Measurements from ENCODE around the gene MYL3.
"Not testable (repeated sequence)": the region's sequence is repeated elsewhere in the genome, so short reads cannot be mapped to it uniquely, and the experiment has no call there.

The MYL3 gene

DNA sequence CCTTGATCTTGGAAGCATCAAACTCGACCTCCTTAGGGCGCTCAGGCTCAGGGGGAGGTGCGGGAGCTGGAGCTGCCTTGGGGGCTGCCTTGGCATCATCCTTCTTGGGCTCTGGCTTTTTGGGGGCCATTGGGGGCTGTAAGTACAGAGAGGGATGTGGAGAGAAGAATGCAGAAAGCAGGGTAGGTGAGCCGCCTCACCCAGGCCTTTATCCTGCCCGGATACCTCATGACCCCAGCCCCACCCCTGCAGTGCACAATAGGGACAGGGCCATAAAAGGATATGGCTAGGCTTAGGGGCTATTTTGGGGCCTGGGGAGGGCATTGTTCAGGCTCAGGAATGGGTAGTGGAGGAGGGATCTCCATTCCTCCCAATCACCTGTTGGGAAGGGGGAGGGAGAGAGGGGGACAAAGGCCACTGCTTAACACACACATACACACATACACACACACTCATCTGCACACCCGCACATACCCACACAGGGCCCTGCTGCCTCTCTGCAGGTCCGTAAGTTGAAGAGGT lies at the start of gene MYL3:
MYL3 (minus strand) TSS at position 184 of the 522 bp plus-strand sequence; CDS start at position 130, 54 bp downstream.
- no peak for DNase-seq (ENCODE audit: low read depth, low spot score)

DNA sequence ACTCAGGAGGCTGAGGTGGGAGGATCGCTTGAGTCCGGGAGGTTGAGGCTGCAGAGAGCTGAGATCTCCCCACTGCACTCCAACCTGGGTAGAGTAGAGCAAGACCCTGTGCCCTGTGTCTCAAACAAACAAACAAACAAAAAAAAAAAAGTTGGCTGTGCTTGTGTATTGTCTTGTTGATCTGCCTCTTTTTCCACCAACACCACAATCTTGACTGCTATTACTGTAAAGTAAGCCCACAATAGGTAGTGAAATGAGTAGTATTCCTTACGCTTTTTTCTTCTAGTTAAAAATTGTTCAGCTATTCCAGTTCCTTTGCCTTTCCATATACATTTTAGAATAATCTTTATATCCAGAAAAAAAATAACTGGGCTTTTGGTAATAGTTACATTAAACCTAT lies 49.7 kb upstream of the MYL3 start:
- DNase-seq (ENCODE audit: low read depth, low spot score), result no peak

DNA sequence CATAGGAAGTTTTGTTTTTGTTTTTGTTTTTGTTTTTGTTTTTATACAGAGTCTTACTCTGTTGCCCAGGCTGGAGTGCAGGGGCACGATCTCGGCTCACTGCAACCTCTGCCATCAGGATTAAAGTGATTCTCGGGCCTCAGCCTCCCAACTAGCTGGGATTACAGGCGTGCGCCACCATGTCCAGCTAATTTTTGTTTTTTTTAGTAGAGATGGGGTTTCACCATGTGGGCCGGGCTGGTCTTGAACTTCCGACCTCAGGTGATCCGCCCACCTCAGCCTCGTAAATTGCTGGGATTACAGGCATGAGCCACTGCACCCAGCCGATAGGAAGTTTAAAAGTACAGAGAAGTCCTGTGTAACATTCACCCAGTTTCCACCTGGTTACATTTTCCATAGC lies 47.7 kb upstream of the MYL3 start:
- not testable (repeated sequence) for DNase-seq (ENCODE audit: low read depth, low spot score)

DNA sequence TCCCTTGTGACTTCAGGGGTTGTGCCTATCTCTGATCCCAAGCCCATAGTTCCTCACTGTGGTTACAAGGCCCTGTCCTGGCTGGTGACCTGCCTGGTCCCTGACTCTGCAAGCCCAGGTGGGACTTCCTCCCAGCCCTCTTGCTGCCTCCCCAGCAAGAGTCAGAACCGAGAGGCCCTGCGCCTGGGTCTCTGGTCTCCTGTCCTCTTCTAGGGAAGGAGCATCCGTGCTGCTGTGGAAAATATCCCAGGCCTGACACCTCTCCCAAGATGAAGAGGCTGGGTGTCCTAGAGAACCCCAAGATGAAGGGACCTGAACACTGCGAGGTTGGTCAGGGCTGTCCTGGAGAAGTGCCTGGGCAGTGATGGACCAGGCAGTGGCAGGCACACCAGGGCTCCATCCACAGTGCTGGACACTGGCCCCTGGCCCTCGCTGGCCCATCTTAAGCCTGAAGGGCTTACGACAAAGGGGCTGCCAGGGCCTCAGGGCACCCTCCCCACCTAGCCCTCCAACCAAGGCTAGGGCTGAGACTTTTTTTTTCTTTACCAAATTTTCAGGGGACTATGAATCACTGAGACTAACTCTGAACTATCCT lies 47.0 kb upstream of the MYL3 start:
- DNase-seq (ENCODE audit: low read depth, low spot score), result no peak

DNA sequence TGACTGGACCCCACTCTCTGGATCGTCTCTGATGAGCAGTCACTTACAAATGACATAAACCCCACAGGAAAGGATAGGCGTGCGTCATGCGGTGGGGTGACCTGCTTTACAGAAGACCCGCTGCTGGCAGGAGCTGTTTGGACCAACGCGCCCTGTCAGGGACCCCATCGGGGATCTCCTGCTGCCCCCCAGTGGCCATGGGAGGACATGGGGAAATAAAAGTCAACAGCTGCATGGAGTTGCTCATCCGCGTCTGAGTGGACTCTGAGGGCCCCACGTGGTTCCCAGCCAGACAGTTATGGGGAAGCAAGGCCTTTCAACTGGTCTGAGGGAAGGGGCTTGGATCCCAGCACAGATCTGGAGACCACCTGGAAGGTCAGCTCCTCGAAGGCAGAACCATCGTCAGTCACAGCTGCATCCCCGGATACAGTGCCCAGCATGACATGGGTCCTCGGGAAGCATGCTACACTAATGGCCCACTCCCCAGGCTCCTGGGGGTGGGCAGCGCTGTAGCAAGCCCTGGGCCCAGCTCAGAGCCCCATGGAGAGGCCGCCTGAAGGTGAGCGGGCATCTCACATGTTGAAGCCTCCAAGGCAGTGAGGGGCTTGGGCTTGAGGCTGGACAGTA lies 46.4 kb upstream of the MYL3 start:
- DNase-seq (ENCODE audit: low read depth, low spot score), result peak; percentile 66

DNA sequence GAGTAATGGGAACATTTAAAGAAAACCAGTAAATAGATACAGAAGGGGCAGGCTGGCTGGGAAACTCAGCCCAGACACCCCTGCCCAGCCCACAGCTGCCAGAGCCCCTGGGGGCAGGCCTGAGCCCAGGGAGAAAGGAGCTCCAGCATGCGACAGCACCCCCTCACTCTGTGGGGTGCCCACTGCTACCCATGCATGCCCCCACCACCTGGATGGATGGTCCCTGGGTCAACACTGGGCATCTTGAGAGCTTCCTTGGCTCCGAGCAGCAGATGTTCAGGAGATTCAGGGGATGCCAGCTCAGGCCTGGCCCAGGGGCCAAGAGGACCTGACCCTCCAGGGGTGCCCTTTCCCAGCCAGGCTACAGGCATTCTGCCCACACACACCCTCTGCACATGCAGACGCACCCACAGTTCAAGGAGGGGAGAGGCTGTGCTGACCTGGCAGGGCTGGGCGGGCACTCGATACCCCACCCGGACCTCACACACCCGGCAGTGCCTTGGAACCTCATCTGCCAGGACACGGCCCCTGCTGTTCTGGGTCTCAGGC lies 45.8 kb upstream of the MYL3 start:
- no peak for DNase-seq (ENCODE audit: low read depth, low spot score)

DNA sequence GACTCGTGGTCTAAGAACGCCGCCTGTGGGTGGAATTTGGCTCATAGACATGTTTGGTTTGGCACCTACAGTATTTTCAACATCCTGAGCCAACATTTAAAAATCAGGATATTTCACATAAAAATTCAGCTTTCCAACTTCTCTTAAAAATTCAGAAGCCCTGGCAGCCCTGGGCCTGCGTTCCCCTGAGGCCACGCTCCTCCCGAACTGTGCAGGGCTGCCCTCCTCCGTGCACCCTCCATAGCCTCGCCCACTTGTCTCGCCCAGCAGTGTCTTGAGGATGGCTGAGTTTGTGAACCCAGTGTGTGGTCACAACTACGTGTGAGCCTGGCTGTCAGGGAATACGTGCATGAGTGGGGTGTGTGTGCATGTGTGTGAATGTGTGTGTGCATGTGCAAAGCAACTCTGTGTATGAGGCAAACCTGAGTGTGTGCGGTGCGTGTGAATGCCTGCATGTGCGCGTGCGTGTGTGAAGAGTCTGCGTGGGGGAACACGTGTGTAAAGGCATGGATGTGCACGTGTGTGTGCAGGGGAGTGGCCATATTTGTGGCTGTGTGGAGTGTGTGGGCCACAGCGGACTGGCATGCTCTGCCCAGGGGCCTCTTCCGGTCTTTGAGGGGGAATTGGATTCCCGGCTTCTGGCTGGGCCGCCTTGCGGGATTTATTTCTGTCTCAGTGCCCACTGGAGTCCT lies 45.2 kb upstream of the MYL3 start:
- no peak for DNase-seq (ENCODE audit: low read depth, low spot score)

DNA sequence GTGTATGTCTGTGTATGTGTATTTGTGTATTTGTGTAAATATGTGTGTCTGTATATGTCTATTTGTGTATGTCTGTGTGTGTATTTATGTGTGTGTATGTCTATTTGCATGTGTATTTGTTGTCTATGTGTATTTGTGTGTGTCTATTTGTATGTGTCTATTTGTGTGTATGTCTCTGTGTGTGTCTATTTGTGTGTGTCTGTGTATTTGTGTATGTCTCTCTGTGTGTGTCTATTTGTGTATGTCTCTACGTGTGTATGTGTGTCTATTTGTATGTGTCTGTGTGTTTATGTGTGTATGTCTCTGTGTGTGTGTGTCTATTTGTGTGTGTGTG lies 44.7 kb upstream of the MYL3 start:
- DNase-seq (ENCODE audit: low read depth, low spot score), result no peak

DNA sequence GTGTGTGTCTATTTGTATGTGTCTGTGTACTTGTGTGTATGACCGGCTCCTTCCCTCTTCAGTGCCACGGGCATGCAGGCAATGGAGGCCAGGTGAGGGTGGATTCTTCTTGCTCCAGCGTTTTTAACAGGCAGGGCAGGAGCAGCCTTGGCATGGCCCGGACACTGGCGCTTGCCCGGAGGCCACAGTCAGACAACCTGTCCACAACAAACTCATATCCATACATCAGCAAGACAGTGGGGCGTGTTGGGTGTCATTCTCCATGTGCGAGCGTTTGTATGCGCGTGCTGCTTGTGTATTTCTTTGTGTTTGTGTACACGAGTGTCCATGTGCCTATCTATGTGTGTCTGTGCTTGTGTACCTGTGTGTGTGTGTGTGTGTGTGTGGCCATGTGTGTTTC lies 44.0 kb upstream of the MYL3 start:
- DNase-seq (ENCODE audit: low read depth, low spot score), result no peak

DNA sequence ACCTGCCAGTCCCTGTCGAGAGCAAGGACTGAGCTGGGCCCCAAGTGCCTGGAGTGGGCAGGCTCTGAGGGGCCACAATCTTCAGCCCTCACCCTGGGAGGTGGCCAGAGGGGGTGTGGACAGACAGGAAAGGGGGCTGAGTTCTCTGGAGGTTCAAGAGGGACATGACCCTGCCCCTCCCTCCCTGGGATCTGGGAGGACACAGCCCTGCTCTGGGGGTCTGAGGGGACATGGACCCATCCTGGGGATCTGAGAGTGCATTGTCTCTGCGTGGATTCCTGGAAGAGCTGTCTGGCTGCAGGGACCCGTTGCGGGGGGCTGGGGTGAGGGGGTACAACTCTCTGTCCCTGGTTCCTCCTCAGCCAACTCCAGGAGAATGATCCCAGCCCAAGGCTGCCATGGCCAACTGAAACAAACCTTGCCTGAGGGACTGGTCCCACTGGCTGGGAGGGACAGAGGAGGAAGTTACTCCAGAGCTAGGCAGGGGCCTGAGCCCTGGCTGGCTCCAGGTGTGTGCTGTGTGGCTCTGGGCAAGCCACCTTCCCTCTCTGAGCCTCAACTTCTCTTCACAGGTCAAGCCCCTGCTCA lies 43.3 kb upstream of the MYL3 start:
- DNase-seq (ENCODE audit: low read depth, low spot score), result no peak

DNA sequence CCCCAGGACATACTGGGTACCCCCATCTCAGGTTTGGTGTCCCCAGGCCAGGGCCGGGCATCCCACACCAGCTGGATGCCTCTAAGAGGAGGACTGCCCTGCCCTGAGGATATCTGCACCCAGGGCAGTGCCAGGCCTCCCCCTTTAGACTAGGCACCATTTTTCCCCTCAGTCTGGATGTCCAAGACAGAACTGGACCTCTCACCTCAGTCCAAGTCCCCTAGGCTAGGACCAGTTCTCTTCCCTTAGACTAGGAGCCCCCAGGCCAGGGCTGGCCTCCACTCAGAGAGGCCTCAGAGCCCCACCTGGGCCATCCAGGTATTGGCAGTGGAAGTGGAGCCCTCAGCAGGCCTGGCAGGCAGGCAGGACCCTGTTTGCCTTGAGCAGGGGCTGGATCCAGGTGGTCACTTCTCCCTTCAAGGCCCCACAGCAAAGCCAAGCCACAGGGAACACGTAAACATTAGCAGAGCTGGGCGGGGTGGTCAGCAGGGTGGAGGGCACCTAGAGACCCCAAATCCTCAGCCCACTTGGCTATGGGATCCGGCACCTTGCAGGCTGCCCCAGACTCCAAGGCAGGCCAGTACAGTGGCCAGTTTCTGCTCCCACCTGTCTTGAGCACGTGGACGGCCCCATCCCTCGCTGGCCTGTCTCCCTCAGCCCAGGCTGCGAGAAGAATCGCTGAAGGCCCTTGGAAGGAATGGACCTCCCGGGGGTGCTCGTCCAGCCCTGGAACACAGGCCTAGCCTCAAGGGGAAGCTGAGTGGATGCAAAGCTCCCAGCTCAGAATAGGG lies 42.6 kb upstream of the MYL3 start:
- no peak for DNase-seq (ENCODE audit: low read depth, low spot score)

DNA sequence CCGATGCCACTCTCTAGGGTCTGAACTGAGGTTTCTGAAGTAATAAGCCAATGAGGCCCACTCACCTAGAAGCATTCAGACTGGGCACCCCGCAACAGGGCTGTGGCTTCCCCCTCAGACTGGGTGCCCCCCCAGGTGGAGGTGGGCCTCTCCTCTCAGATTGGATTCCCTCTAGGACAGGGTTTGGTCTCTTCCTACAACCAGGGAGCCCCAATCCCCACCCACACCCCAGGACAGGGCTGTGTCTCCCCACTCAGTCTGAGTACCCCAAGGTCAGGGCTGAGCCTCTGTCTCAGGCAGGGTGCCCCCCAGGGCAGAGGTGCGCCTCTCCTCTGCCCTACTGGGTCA lies 41.9 kb upstream of the MYL3 start:
- no peak for DNase-seq (ENCODE audit: low read depth, low spot score)

DNA sequence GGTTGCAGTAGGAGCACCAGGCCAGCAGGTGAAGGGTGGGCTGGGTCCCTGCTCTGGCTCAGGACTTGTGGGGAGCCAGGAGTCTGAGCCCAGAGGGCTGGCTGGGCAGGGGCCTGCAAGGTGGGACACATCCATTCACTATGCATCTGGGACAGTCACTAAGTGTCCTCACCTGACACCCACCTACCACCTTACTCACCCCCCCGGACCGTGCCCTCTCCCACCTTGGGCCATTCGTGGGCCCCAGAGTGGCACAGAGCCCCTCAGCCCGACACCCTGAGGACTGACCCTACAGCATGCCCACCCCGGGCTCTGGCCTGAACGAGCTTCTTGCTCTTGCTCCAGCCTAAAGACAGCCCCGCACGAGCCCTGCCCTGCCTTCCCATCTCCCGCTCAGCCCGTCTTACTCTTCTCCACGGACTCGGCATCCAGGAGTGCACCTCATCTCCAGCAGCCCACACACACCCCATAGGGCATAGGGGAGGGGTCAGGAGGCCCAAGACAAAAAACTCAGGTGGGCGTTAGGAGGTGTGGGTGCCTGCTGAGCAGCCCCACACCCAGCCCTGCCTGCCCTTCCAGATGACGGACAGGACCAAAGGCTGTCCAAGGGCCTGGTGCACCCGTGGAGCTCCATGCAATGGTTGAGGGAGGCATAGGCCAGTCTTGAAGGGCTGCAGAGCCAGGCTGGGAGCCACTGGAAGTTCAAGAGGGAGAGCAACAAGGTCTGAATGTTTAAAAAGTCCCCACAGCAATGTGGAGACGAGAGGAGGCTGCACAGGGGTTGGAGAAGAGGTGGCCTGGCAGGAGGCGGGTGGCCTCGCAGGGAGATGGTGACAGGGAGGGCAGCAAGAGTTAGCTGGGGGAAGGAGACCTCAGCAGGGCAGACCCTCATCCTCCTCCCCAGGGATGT lies 41.3 kb upstream of the MYL3 start:
- no peak for DNase-seq (ENCODE audit: low read depth, low spot score)

DNA sequence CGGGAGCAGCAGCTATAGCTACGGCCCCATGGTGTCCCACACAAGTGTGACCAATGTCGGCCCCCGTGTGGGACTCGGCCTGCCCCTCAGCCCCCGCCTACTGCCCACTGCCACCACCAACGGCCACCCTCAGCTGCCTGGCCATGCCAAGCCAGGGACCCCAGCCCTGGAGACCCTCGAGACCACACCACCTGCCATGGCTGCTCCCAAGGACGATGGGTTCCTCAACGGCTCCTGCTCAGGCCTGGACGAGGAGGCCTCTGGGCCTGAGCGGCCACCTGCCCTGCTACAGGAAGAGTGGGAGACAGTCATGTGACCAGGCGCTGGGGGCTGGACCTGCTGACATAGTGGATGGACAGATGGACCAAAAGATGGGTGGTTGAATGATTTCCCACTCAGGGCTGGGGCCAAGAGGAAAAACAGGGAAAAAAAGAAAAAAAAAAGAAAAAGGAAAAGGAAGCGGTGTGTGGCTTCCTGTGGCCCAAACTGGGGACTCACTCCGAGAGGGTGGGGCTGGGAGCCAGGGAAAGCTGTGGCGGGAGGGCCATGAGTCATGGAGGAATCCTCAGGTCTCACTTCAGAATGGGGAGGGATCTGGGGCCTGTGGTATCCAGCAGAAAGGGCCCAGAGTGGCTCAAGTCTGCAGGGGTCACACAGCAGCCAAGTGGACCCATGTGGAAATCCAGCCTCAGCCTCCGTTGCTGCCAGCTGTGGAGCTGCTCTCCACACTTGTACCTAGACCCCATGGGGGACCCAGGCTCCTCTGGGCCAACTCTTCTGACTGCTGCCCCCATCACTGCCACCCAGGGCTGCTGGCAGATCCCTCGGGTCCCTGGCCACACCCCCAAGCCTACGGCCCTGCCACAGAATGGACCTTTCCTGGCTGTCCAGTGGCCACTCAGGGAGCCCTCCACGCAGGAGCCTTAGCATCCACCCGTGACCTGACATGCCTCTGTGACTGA lies 40.4 kb upstream of the MYL3 start:
- DNase-seq (ENCODE audit: low read depth, low spot score), result no peak

DNA sequence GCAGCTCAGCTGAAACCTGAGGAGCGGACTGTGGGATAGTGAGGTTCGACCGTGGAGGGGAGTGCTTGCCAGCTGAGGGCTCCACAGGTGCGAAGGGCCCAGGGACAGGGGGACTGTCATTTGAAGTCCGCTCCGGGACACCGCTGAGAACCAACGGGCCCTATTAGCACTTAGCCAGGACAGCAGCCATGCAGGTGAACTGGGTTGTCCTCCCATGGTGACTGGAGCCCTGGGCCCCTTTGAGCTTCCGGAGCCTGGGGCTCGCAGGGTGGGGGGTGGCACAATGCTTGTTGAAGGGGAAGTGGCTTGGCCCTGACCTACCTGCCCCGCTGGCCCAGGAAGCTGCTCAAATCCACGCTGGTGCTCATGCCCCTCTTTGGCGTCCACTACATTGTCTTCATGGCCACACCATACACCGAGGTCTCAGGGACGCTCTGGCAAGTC lies 39.0 kb upstream of the MYL3 start:
- no peak for DNase-seq (ENCODE audit: low read depth, low spot score)

DNA sequence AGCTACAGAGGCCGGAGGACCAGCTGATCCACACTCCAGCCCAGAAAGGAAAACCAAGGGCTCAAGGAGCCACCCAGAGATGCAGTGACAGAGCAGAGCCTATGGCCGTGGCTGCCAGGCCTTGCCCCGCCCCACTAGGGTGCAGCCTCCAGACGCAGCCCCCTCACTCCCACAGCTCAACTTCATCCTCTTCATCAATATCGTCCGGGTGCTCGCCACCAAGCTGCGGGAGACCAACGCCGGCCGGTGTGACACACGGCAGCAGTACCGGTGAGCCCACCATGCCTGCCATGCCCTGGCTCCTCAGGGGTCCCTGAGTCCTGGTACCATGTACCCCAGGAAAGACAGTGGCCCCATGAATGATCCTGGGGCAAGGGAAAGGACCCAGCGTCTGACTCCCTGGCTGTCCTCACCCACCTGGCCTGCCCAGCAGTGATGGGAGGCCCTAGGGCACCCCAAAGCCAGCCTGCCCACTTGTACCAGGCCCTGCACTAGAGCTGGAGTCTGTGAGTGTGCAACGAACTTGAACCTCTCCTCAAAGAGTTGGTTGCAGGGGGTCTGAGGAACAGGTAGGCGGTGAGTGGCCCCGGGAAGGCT lies 38.4 kb upstream of the MYL3 start:
- DNase-seq (ENCODE audit: low read depth, low spot score), result no peak

DNA sequence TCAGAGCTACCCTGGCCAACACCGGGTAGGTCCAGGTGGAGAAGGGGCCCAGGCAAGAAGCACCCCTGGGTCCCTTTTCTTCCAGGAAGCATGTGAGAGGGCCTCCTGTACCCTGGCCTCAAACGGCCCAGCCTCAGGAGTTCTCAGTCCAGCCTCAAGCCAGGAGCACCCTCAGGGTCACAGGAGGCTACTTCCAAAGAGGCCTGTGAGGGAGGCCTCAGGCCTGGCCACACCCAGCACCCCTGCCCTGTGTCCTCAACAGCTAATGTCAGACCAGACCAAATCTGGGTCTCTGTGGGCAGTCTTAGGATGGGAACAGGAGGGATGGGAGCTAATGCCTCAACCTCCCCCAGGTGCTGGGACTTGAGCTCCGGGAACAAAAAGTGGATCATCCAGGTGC lies 37.8 kb upstream of the MYL3 start:
- DNase-seq (ENCODE audit: low read depth, low spot score), result no peak

DNA sequence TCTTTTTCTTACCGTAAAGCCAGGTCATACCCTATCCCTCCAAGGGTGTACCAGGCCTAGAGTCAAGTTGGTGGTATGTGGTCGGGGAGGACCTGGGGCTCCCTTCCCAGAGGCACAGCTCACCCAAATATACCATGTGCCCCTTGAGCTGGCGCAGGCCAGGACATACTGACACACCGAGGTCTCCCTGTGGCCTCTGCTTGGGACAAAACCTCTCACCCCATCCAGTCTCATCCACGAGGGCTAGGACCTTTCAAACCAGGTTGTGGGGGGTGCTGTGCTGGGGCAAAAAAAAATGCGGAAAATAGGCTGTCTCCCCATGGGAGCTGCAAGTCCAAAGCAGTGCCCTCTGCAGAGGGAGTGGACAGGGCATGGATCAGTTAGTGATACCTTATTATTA lies 37.1 kb upstream of the MYL3 start:
- DNase-seq (ENCODE audit: low read depth, low spot score), result no peak

DNA sequence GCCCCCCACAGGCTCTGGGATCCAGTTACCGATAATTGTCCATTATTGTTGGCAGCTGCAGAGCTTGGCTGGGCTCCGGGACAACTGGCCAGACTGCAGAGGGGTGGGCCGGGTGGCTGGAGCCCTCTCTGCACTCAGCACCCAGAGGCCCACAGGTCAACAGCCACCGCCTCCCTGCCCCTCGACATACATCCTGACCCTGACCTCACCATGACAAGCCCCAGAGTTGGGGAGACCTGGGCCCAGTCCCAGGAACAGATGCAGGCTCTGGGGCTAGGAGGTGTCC lies 36.7 kb upstream of the MYL3 start:
- DNase-seq (ENCODE audit: low read depth, low spot score), result no peak

Measured in activated CD4-positive, CD25-positive, alpha-beta regulatory T cell treated with anti-CD3 and anti-CD28 coated beads, Interleukin-2, amount 50 U/mL, for 16 hours (primary cell).